ENCODE measurements around the gene CAMK2B.

- TF ChIP-seq CTCF (conservative IDR thresholded peaks at IDR 0.05) = no peak
- no peak for TF ChIP-seq ZFX (IDR thresholded peaks at IDR 0.05)
Measured at GRCh38 chr7:44323381-44324203, 1.8 kb downstream of the CAMK2B start.
